Stimulated activated CD4-positive, alpha-beta T cell treated with anti-CD3 and anti-CD28 coated beads, Interleukin-4, amount 100 ng/mL, for 1 hour (primary cell): Measurements from ENCODE around the gene CHTF18.
"Not testable (repeated sequence)": the region's sequence is repeated elsewhere in the genome, so short reads cannot be mapped to it uniquely, and the experiment has no call there.

Experiments
- DNase-seq: peaks from one replicate; pipeline ENCODE4 v3.0.0-alpha.2; 2020

CHTF18 gene

DNA sequence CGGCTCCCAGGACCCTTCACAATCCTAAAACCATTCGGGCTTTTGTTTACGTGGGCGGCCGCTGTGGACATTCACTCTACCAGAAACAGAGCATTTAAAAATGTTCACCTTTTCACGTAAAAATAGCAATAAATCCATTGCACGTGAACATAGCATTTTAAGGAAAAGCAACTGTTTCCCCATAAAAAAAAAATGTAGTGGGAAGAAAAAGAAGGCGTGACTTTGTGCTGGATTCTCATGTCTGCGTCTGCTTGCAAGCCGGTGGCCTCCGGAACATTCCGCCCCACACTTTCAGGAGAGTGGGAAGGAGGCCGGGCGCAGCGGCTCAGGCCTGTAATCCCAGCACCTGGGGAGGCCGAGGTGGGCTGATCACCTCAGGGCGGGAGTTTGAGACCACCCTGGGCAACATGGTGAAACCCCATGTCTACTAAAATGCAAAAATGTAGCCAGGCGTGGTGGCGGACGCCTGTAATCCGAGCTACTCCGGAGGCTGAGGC lies 25.5 kb downstream of the CHTF18 start:
- no peak for DNase-seq

DNA sequence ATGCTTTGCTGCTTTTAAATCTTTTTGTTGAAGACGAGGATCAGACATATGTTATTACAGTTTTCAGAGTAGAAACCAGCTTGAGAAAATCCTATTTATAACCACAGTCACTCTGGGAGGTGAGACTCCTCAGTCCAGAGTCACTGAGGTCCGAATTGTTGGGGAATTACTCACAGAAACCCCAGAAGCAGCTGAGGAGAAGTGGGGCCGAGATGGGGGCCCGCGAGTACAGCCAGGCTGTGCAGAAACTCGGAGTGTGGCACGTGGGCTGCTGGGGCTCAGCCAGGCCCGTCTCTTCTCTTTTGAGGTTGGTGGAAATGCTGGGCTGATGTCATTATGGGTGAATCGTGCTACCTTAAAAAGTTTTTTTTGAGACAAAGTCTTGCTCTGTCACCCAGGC lies 26.6 kb downstream of the CHTF18 start:
- no peak for DNase-seq

GRCh38 chr16:815861-816260 lies 27.4 kb downstream of the CHTF18 start:
- no peak for DNase-seq

GRCh38 chr16:817001-817906 lies 28.8 kb downstream of the CHTF18 start:
- no peak for DNase-seq

- DNase-seq, result no peak
Observed at GRCh38 chr16:818132-818531, 29.7 kb downstream of the CHTF18 start.

DNA sequence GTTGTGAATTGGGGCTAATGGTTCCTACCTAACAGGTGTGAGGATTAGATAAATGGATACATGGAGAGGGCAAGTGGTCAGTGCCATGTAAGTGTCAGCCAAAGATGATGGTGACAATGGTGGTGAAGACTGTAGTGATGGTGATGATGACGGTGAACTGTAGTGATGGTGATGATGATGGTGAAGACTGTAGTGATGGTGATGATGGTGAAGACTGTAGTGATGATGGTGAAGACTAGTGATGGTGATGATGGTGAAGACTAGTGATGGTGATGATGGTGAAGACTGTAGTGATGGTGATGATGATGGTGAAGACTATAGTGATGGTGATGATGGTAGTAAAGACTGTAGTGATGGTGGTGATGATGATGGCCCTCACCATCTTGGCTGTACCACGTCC lies 30.2 kb downstream of the CHTF18 start:
- no peak for DNase-seq

DNA sequence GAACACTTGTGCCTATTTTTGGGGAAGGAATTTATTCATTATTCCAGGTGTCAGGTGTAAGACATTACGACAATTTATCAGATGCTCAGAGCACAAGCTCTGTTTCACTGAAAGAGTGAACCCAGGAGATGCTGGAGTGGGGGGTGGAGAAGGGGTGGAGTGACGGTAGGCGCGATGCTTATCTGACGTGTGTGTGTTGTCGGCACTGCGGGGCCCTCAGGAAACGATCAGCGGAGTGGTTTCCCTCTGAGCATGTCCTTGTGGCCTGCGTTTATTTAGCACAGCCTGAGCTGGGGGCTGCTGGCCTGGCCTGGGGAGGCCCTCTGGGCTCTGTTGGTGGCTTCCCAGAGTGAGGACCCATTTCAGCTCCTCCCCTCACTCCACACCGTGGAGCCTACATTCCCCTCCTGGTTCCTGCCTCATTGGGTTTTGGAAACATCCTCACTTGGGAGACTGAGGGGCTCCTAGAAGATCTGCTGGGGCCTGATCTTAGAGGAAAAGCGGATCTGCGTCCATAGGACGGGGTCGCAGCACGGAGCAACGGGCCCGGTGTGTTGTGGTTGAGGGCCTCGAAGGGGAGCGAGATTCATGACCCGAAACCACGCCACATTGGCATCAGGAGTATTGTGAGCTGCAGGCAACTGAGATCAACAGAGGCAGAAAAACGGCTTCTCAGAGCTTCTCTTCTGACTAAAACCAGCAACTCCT lies 31.1 kb downstream of the CHTF18 start:
- peak; percentile 16 for DNase-seq

- not testable (repeated sequence) for DNase-seq
Observed at GRCh38 chr16:820044-820408, 31.6 kb downstream of the CHTF18 start.

DNA sequence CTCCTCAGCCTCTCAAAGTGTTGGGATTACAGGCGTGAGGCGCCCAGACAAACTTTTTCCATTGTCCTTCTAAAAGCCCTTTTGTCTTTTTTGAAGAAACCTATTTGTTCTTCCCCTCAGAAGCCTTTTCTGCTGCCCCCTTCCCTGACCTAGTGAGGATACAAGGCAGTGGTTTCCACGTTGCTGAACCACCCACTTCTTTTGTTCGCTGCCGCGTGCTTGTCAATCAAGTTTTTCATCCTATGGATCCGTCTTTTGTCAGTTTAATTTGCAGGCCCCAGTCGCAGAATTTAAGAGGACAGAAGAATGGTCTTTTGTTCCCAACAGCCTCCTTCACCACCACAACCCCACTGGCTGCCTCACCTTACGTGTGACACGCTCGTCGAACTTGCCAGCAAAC lies 32.3 kb downstream of the CHTF18 start:
- no peak for DNase-seq

- DNase-seq, result no peak
Observed at GRCh38 chr16:821751-822150, 33.3 kb downstream of the CHTF18 start.

DNA sequence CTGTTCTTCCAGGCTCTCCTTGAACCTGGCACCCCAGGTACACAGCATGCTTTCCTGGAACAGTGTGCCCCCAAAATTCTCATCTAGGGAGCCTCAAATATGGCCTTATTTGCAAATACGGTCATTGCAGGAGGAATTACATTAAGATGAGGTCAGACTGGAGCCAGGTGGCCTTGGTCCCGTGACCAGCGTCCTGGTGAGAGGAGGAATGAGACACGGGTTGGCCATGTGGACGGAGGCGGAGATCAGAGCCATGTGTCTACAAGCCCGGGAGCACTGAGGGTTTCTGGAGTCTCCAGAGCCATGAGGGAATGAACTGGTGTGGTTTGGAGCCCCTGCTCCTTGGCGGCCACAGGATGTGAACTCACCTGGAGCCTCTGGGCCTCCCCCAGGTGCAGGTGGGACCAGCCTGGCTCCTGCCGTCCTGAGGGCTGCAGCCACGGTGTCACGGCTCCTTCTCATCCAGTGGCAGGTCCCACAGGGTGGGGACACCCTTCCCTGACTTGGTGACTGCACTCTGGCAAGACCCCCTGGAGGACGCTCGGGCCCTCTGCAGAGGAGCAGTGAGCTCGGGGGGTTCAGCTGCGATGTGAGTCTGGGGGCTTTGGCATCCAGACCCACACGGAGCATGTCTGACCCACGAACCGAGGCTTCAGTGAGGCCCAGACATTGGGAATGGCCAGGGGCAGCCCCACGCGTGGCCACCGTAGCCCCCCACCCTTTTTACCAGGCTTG lies 33.9 kb downstream of the CHTF18 start:
- DNase-seq, result no peak

DNA sequence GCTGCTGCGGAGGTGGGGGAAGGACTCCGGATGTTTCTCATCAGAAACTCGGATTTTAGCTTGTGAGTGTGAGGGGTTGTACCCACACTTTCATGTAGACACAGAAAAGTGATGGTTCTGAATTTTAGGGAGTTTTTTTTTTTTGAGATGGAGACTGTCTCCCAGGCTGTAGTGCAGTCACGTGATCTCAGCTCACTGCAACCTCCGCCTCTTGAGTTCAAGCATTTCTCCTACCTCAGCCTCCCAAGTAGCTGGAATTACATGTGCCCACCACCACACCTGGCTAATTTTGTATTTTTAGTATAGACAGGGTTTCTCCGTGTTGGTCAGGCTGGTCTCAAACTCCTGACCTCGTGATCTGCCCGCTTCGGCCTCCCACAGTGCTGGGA lies 34.5 kb downstream of the CHTF18 start:
- no peak for DNase-seq

DNA sequence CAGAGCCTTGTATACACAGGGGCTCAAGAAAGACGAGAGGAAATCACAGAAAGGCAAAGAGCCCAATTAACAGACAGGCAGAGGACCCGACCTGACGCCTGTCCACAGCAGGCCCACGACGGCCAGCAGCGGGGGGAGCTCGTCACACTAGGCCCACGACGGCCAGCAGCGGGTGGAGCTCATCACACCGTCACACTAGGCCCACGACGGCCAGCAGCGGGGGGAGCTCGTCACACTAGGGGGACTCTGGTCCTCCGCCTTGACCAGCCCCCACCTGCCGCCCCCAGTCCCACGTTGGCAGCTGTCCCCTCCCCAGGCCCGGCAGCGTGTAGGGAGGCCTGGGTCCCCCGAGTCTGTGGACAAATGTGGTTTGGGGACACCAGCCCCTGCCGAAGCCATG lies 35.8 kb downstream of the CHTF18 start:
- DNase-seq, result no peak

DNA sequence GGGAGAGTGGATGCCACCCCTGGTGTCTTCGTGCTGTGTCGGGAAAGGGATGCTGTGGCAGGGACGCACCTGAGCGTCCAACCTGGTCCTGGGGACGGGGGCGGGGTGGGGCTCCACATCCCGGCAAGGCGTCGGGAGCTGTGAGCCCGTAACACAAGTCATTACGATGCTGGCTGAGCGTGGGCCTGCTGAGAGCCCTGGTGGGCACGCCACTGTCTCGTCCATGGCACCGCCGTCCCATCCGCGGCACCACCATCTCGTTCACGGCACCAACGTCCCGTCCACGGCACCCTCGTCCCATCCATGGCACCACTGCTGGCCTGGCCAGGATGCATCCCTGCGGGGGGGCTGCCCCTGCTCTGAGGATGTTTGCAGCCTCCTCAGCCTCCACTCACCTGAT lies 36.2 kb downstream of the CHTF18 start:
- no peak for DNase-seq

DNA sequence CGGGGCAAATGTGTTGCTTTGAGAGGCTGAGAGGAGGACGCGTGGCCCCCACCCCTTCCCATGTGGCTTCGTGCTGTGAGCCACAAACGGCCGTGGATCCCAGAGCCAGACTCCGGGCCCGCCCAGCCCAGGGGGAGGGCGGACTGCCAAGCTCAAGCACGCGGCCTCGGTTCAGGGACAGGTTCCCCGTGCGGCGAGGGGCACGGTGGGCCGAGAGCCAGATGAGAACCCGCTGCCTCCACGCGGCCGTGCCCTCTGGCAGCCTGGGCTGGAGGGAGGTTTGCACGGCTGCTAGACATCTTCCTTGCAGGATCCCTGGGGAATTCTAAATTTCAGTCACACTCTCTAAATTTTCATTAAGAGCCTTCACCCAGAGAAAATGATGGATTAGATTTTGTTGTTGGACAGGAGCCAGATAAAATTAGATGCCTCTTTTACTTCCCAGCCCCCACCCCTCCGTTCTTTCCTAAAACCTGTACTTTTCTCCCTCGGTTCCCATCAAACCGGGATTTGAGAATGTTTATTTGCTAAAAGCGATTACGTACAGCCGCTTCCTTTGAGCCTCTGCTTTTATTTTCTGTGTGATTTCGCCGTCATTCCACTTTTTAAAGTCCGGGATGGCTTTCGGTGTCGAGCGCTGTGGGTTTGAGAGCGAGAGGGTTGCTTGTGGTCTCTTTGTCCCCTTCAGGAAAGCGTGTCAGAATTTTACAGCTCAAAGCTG lies 37.1 kb downstream of the CHTF18 start:
- no peak for DNase-seq

GRCh38 chr16:827513-827912 lies 39.1 kb downstream of the CHTF18 start:
- no peak for DNase-seq

DNA sequence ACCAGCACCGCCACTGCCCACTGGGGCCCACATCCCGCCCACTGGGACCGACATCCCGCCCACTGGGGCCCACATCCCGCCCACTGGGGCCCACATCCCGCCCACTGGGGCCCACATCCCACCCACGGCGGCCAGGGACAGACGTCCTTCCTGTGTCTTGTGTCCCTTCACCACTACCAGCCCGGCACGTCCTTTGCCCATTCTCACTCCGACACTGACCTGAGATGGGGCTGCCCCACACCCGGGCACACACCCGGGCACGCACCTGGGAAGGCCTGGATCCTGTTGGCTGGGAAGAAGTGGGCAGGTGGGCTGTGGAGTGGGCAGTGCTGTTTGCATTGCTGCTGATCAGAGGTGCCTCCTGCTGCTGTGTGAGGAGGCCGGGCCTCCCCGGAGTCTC lies 40.5 kb downstream of the CHTF18 start:
- no peak for DNase-seq

- DNase-seq, result no peak
Observed at GRCh38 chr16:830107-830870, 41.9 kb downstream of the CHTF18 start.

DNA sequence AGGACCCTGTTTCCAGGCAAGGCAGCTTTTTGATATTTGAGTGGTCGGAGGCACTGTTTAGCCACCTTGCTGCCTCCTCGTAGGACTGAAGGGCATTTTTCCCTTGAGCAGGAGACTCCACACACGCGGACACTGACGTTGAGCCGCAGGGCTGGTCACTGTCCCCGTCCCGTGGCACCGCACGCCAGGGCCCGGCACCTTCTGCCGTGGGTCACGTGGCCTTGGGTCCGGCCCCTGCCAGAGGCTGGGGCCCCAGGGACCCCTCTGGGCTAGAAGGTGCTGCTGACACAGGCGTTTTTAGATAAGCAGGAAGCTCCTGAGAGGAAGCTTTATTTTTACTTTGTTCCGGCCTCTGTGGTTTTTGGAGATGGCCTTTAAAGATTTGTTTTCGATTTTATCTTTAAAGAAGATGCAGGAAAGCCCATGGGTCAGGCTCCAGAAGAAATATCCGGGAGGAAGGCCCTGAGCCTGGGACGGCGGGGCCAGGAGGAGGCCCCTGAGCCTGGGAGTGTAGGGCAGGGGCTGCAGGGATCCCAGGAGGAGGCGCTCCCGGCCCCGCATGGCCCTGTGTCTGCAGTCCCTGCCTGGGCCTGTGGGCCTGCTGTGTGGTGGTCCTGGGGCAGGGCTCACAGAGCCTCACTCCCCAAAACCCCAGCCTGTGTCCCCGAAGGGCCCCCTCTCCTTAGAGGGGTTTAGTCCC lies 42.6 kb downstream of the CHTF18 start:
- no peak for DNase-seq

DNA sequence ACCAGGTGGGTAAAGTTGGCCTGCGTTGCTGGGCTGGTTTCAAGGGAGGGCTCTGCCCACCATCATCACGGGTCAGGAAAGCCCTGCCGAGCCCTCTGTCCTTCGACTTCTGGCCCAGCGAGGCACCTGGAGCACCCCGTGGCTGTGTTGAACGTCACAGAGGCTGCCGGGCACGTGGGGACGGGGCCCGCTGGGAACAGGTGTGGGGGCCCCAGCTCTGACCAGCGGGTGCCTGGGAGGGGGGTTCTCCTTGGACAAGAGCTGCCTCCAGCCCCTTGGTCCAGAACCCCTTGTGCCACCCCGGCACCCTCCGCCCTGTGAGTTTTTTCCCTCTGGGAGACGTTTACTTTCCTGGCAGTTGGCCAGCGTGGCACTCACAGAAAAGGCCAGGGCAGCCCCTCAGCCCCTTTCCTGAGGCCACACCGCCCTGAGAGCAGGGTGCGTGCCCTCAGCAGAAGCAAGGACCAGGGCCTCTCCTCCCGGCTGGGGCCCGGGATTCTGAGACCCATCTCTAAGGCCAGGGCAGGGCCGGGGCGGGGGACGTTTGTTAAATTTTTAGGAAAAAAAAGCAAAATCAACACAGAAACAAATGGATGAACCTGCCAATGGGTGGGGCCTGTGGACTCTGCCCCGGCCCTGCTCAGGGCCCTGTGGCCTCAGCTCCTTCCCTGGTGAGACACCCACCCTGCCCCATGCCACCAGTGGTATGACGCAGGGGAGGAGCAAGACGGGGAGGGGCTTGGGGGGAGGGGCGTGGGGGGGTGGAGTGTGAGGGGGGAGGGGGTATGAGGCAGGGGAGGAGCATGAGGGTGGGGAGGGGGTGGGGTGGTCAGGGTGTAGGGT lies 43.4 kb downstream of the CHTF18 start:
- DNase-seq, result no peak
